Fibroblast of lung (primary cell): ENCODE results near the gene PMEPA1. TPM values are rescaled to one million over a fixed set of nuclear protein-coding genes. Genes with fewer than 3 reads are reported as not detected.

Experiments
- DNase-seq, 2 donors: peaks; one replicate each; pipeline versions ENCODE4 v3.0.0 to v3.0.0-alpha.2; 2010; ENCODE audit warnings: low read depth in 2 of 2
- H2AFZ ChIP-seq: 2 replicates; pipeline ENCODE4 v1.5.1; 2012; ENCODE audit warnings: low read length, control low read depth, inconsistent platforms
- H3K27ac ChIP-seq: 2 replicates; pipeline ENCODE4 v1.5.1; 2011; ENCODE audit warnings: low read length, control low read depth; ENCODE audit not compliant: insufficient read depth
- H3K27me3 ChIP-seq: 2 replicates; pipeline ENCODE4 v1.5.1; 2011; ENCODE audit warnings: mild to moderate bottlenecking, low read length; ENCODE audit not compliant: control insufficient read depth, insufficient read depth
- H3K36me3 ChIP-seq: 2 replicates; pipeline ENCODE4 v1.5.1; 2011; ENCODE audit warnings: low read length; ENCODE audit not compliant: control insufficient read depth, insufficient read depth
- H3K4me1 ChIP-seq: 2 replicates; pipeline ENCODE4 v1.5.1; 2011; ENCODE audit warnings: low read length; ENCODE audit not compliant: control insufficient read depth, insufficient read depth; ENCODE audit errors: extremely low read depth
- H3K4me2 ChIP-seq: 2 replicates; pipeline ENCODE4 v1.5.1; 2011; ENCODE audit warnings: low read length, control low read depth; ENCODE audit not compliant: insufficient read depth; ENCODE audit errors: extremely low read depth
- H3K4me3 ChIP-seq, 4 experiments: fragments of 200-600 bp in 1 of 4; sonication (generic) in 1 of 4; replicated peaks in 1 of 4; 2 replicates each; pipeline ENCODE4 v1.5.1; 2011 to 2016; ENCODE audit warnings: low read length in 4 of 4, low read depth in 3 of 4, mild to moderate bottlenecking in 3 of 4, control low read depth in 2 of 4, inconsistent platforms in 1 of 4, mixed read lengths in 1 of 4; ENCODE audit not compliant: insufficient read depth in 1 of 4; ENCODE audit errors: control extremely low read depth in 1 of 4
- H3K79me2 ChIP-seq: 2 replicates; pipeline ENCODE4 v1.5.1; 2012; ENCODE audit warnings: mild to moderate bottlenecking, low read length, inconsistent platforms; ENCODE audit not compliant: control insufficient read depth, insufficient read depth
- H3K9ac ChIP-seq: 2 replicates; pipeline ENCODE4 v1.5.1; 2011; ENCODE audit warnings: mild to moderate bottlenecking, low read length, control low read depth; ENCODE audit not compliant: insufficient read depth
- H3K9me3 ChIP-seq: 2 replicates; pipeline ENCODE4 v1.5.1; 2012; ENCODE audit warnings: low read depth, low read length; ENCODE audit not compliant: control insufficient read depth, insufficient read depth
- H4K20me1 ChIP-seq: 2 replicates; pipeline ENCODE4 v1.5.1; 2011; ENCODE audit warnings: low read length; ENCODE audit not compliant: control insufficient read depth, insufficient read depth; ENCODE audit errors: extremely low read depth
- CTCF ChIP-seq, 2 donors: IDR thresholded peaks in 1 of 2; conservative IDR thresholded peaks in 1 of 2; 1 replicate in 1 of 2; 2 replicates in 1 of 2; pipeline ENCODE4 v1.5.1; 2011 to 2012; ENCODE audit warnings: low read length in 2 of 2, control low read depth in 1 of 2, inconsistent platforms in 1 of 2, low read depth in 1 of 2, mild to moderate bottlenecking in 1 of 2
- EZH2 ChIP-seq: IDR thresholded peaks from 2 replicates; pipeline ENCODE4 v1.5.1; 2012; ENCODE audit warnings: low read length, control low read depth, mild to moderate bottlenecking; ENCODE audit errors: missing control alignments
- polyA plus RNA-seq, 2 donors: library from polyadenylated mRNA; depleted of rRNA in 1 of 2; stranded (reverse) in 1 of 2; unstranded in 1 of 2; fragments of >200 nt; gene quantifications; 2 replicates each; pipeline ENCODE4 v1.2.1, GENCODE V29; 2011 to 2012; ENCODE audit warnings: missing spikeins in 1 of 2
- total RNA-seq: library from RNA; depleted of rRNA; stranded (reverse); fragments of >200 nt; gene quantifications from 2 replicates; pipeline ENCODE4 v1.2.1, GENCODE V29; 2014

Gene PMEPA1
- total and polyA plus RNA-seq, 2 donors (not counting 1 experiment from before 2014, with no cell fraction given), result 0.19 to 0.33 TPM

GRCh38 chr20:57735831-57736737, 26.3 kb upstream of the PMEPA1 start:
- H3K79me2 ChIP-seq, result no peaks in the 10 kb centered on the region
- TF ChIP-seq CTCF (conservative IDR thresholded peaks at IDR 0.05 in 1 of 2, IDR thresholded peaks at IDR 0.05 in 1 of 2; ENCODE audit: low read depth in 1 of 2, low read length in 2 of 2) (no peak), EZH2 (no peak)
- H3K27me3 ChIP-seq, result no peaks in the 10 kb centered on the region
- H3K4me3 ChIP-seq, result no peak overlapping the region
- no peaks in the 10 kb centered on the region for H3K9me3 ChIP-seq
- no peak for DNase-seq
- no peak overlapping the region for H2AFZ ChIP-seq
- no peak overlapping the region for H3K4me2 ChIP-seq
- H3K27ac ChIP-seq, result no peak overlapping the region
- H4K20me1 ChIP-seq, result no peaks in the 10 kb centered on the region
- no peaks in the 10 kb centered on the region for H3K4me1 ChIP-seq
- H3K36me3 ChIP-seq, result no peaks in the 10 kb centered on the region
- H3K9ac ChIP-seq, result no peak overlapping the region

GRCh38 chr20:57734754-57735153, 24.9 kb upstream of the PMEPA1 start:
- Histone ChIP-seq H3K4me2 (no peak overlapping the region), H3K79me2 (no peaks in the 10 kb centered on the region), H4K20me1 (no peaks in the 10 kb centered on the region), H3K27ac (no peak overlapping the region), H3K4me1 (no peaks in the 10 kb centered on the region), H2AFZ (no peak overlapping the region), H3K4me3 (no peak overlapping the region), H3K9ac (no peak overlapping the region), H3K27me3 (no peaks in the 10 kb centered on the region), H3K36me3 (no peaks in the 10 kb centered on the region), H3K9me3 (no peaks in the 10 kb centered on the region)
- DNase-seq, result no peak
- TF ChIP-seq CTCF (conservative IDR thresholded peaks at IDR 0.05 in 1 of 2, IDR thresholded peaks at IDR 0.05 in 1 of 2; ENCODE audit: low read depth in 1 of 2, low read length in 2 of 2) (no peak), EZH2 (no peak)

- Histone ChIP-seq H3K9ac (no peak overlapping the region), H4K20me1 (no peaks in the 10 kb centered on the region), H3K27ac (no peak overlapping the region), H3K27me3 (peaks cover 3% of the 10 kb centered on the region), H3K4me3 (no peak overlapping the region), H3K9me3 (no peaks in the 10 kb centered on the region), H3K4me1 (no peaks in the 10 kb centered on the region), H3K4me2 (no peak overlapping the region), H2AFZ (no peak overlapping the region), H3K36me3 (no peaks in the 10 kb centered on the region), H3K79me2 (no peaks in the 10 kb centered on the region)
- no peak for DNase-seq
- TF ChIP-seq CTCF (conservative IDR thresholded peaks at IDR 0.05 in 1 of 2, IDR thresholded peaks at IDR 0.05 in 1 of 2; ENCODE audit: low read depth in 1 of 2, low read length in 2 of 2), result no peak
- TF ChIP-seq EZH2, result no peak
Observed at GRCh38 chr20:57732226-57732625, 22.4 kb upstream of the PMEPA1 start.
